Measurements from ENCODE around the gene GRAPL.
"Not testable (repeated sequence)": the region's sequence is repeated elsewhere in the genome, so short reads cannot be mapped to it uniquely, and the experiment has no call there.

GRAPL gene

DNA sequence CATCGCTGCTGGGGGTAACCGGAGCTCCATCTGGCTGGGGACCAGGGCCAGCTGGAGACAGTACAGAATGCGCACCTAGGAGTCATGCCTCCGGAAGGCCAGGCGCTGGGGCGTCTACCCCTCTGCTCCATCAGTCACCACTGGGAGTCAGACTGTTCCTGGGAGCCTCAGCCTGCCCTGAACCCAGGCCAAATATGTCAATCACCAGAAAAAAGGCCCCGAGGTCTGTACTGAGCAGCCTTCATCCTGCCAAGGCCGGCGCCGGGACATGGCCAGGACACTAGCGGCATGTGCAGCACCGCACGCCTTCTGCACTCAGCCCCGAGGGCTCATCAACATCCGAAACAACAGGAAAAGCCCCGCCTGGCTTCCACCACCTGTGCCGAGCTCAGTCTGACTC is 8.7 kb downstream of the GRAPL start:
- DNase-seq (ENCODE audit: low read depth in 2 of 3, low spot score in 2 of 3), result not testable (repeated sequence)

DNA sequence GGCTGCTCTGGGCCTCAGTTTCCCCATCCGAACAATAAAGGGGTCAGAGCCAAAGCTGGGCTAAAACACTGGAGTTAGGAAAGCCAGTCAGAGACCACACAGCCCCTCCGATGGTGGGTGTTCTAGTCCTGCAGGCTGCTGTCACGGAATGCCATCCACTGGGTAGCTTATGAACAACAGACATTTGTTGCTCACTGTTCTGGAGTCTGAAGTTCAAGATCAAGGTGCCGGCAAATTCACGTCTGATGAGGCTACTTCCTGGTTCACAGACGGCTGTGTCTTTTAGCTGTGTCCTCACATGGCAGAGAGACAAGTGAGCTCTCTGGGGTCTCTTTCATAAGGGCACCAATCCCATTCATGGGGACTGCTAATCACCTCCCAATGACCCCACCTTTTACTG is 9.2 kb downstream of the GRAPL start:
- DNase-seq (ENCODE audit: low read depth in 2 of 3, low spot score in 2 of 3), result not testable (repeated sequence)

GRCh38 chr17:19137959-19138358 is 10.6 kb downstream of the GRAPL start:
- not testable (repeated sequence) for DNase-seq (ENCODE audit: low read depth in 2 of 3, low spot score in 2 of 3)

DNA sequence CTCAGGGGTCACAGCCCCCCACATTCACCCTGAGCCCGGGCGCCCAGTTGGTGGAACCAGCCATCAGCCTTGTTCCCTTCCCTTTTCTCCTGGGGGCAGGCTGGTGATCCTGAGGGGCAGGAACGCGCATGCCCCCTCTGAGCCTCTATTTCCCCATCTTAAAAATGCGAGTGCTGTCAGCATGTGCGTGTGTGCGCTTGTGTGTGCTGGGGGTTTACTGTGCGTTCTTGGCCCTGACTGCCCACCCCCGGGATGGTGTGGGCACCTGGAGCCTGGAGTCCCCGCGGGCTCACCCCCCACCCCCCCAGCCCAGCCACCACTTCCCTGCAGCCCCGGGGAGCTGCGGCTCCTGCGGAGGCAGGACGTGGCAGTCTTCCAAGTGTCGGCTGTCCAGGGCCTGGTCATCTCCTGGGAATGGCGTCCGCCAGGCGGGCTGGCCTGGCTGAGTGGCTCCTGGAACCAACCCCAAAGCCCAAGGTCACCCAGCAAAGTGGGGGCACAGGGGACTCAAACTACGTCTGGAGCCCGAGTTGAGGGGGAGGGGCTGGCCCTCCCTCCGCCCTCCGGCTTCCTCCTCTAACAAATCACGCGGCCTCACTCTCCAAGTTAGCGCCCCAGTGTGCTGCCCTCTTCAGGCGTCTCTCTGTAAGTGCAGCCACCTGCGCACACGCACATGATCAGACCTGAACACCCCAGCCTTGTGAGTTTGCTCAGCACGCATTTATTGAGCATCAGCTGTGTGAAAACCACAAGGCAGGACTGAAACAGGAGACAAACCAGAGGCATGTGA is 14.2 kb downstream of the GRAPL start:
- not testable (repeated sequence) for DNase-seq (ENCODE audit: low read depth in 2 of 3, low spot score in 2 of 3)

DNA sequence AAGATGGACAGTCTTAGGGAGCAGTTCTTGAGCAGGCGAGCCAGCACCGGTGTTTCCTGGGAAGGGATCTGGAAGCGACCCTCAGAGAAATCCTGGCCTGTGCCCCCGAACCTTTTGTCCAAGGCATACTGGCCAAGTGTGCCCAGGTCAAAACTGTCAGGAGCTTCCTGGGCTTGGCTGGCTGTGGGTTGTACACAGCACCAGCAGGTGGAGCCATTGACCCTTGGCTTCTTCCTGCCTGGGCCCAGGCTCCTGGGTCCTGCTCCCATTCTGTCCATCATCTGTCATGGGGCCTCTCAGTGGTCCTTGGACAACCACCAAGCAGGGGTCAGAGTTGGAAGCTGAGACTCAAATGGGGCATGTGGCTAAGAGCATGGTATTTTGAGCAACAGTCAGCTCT is 15.0 kb downstream of the GRAPL start:
- not testable (repeated sequence) for DNase-seq (ENCODE audit: low read depth in 2 of 3, low spot score in 2 of 3)

DNA sequence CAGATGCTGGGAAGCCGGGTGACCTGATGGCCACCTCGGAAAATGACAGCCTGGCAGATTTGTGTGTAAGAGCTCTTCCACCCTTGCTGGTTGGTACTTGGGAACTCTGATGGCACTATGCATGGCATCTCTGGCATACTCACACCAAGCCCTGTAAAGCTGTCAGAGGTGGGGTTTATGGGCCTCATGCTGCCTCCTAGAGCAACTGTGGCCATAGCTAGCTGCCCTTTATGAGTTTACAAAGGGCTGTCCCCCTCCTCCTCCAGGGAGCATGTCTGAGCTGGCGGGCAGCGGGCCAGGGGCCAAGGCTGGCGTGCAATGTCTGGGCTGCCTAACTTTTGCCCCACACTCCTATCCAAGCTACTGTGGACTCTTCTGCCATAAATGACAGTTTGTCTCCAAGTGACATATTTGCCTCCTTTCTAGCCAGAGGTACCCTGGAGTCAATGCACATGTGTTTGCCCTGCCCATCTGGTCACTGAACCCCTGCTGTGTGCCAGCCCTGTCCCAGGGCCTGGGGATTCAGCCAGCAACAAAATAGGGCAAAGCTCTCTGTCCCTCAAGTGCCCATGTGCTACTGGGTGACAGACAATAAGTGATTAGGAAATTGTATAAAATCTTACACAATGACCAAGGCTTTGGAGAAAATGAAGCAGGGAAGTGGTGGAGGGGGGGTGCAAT is 15.8 kb downstream of the GRAPL start:
- DNase-seq (ENCODE audit: low read depth in 2 of 3, low spot score in 2 of 3), result not testable (repeated sequence)

- not testable (repeated sequence) for DNase-seq (ENCODE audit: low read depth in 2 of 3, low spot score in 2 of 3)
These were observed 17.0 kb downstream of the GRAPL start for GRCh38 chr17:19144373-19144772.

GRCh38 chr17:19145471-19145870 is 18.1 kb downstream of the GRAPL start:
- DNase-seq (ENCODE audit: low read depth in 2 of 3, low spot score in 2 of 3), result not testable (repeated sequence)

- DNase-seq (ENCODE audit: low read depth in 2 of 3, low spot score in 2 of 3), result not testable (repeated sequence)
These were observed 23.6 kb downstream of the GRAPL start for GRCh38 chr17:19150678-19151615.

- not testable (repeated sequence) for DNase-seq (ENCODE audit: low read depth in 2 of 3, low spot score in 2 of 3)
These were observed 30.2 kb downstream of the GRAPL start for GRCh38 chr17:19157628-19158027.

DNA sequence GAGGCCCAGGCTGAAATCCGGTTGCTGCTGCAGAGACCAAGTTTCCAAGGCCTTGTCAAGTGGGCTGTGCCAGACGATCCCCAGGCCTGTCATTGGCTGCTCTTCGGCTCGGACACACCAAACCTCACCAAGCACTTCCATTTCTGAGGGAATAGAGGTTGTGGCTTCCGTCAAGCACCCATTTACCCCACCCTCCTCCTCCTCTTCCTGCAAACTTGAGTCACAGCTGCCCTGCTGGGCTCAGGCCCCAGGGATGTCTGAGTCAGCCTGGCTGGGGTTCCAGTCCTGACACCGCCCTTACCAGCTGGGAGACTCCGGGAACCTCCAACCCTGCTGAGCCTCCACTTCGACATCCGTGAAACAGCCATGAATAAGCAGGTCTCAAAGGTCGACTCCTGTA is 31.1 kb downstream of the GRAPL start:
- not testable (repeated sequence) for DNase-seq (ENCODE audit: low read depth in 2 of 3, low spot score in 2 of 3)

- DNase-seq (ENCODE audit: low read depth in 2 of 3, low spot score in 2 of 3), result not testable (repeated sequence)
These were observed 31.5 kb downstream of the GRAPL start for GRCh38 chr17:19158938-19159337.

- not testable (repeated sequence) for DNase-seq (ENCODE audit: low read depth in 2 of 3, low spot score in 2 of 3)
These were observed 34.1 kb downstream of the GRAPL start for GRCh38 chr17:19161308-19162107.

DNA sequence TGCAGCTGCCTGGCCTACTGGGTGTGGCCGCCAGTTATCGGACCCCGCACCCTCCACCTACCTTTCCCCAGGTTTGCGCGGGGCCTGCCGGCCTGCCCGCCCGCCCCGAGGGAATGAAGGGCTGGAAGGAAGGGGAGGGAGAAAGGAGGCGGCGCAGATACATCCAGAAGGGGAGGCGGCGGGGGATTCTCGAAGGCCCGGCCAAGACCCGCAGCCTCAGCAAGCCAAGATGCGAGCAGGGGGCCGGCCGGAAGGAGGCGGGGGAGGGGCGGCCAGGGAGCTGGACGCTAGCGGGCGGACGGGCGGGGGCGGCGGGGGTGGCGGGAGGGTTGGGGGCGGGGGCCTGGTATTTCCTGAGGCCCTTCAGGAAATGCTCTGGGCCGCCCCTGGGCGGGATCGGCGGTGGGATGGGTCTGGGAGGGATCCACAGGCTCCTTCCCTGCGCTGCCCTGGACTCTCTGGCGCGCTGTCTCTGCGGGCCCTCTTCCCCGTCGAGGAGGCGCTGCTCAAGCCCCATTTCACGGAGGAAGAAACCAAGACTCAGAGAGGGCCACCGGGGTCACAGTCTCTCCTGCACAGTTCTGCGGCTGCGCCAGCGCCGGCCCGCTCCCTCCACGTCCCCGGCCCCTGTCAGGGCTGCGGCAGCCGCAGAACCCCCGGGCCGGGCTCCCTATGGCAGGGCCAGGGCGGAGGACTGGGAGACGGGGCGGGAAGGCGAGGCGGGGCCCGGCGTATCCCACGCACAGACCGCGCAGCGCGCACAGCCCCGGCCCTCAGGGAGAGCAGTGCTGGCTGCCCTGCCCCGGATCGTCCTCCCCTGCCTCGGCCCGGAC is 35.2 kb downstream of the GRAPL start:
- DNase-seq (ENCODE audit: low read depth in 2 of 3, low spot score in 2 of 3), result not testable (repeated sequence)

DNA sequence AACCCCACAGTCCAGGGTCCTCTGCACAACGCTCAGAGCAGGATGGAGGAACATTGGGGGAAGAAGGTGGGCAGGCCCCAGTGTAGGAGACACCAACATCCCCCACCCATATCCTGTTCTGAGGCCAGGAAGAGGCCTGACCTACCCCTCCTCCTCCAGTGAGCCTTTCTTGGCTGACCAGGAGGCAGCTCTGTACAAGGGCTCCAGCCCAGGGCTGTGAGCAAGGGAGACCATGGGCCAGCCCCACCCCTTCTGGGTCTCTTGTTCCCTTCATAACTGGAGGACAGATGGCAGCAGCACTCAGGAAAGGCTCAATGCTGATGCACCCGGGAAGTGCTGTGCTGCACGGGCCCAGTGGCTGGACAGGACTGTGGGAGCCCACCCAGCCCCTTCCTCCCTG is 47.0 kb downstream of the GRAPL start:
- not testable (repeated sequence) for DNase-seq (ENCODE audit: low read depth in 2 of 3, low spot score in 2 of 3)

- DNase-seq (ENCODE audit: low read depth in 2 of 3, low spot score in 2 of 3), result not testable (repeated sequence)
These were observed 48.0 kb downstream of the GRAPL start for GRCh38 chr17:19175410-19175809.

DNA sequence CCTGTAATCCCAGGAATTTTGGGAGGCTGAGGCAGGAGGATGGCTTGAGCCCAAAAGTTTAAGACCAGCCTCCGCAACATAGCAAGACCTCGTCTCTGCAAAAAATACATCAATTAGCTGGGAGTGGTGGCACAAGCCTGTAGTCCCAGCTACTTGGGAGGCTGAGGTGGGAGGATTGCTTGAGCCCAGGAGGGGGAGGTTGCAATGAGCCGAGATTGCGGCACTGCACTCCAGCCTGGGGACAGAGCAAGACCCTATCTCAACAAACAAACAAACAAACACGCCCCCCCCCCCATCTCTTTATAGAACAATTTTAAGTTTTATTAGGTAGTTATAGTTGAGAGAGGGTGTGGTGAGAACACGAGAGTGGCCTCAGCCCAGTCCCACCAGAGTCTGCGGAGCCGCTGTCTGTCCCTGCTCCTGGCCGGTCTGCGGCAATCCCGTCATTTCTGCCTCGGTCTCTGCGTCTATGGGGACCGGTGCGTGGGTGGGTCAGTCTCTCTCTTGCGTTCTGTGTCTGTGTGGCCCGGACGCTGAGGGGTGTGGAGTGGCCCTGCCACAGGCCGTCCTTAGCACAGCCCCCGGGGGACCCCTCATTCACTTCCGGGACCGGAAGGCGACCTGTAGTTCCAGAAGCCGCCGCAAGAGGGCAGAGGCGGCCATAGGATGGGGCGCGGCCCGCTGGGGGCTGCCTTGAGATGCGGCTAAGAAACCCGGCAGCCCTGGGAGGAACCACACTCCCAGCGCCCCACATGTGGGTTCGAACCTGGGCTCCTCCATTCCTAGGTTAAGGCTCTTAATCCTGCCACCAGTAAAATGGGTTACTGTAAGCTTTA is 53.9 kb downstream of the GRAPL start:
- not testable (repeated sequence) for DNase-seq (ENCODE audit: low read depth in 2 of 3, low spot score in 2 of 3)
